Suprapubic skin (tissue), 4 donors: ENCODE data around the gene CDCA5. TPM values are rescaled to one million over a fixed set of nuclear protein-coding genes. Genes with fewer than 3 reads are reported as not detected.

ENCODE experiments used
- DNase-seq, 2 donors: peaks; one replicate each; pipeline ENCODE4 v3.0.0-alpha.2; 2019; ENCODE audit warnings: low spot score in 2 of 2
- H3K27ac ChIP-seq: fragments of 200-600 bp; sonication (generic); one replicate; pipeline ENCODE4 v1.5.1; 2019
- H3K27me3 ChIP-seq: fragments of 200-600 bp; sonication (generic); one replicate; pipeline ENCODE4 v1.5.1; 2019
- H3K36me3 ChIP-seq: fragments of 200-600 bp; sonication (generic); one replicate; pipeline ENCODE4 v1.5.1; 2019
- H3K4me1 ChIP-seq: fragments of 200-600 bp; sonication (generic); one replicate; pipeline ENCODE4 v1.5.1; 2019
- H3K4me3 ChIP-seq: fragments of 200-600 bp; sonication (generic); one replicate; pipeline ENCODE4 v1.5.1; 2019; ENCODE audit warnings: mild to moderate bottlenecking
- H3K9me3 ChIP-seq: fragments of 200-600 bp; sonication (generic); one replicate; pipeline ENCODE4 v1.5.1; 2019
- CTCF ChIP-seq, 2 donors: fragments of 200-600 bp in 1 of 2; fragments of 450-650 bp in 1 of 2; sonication (generic) in 1 of 2; IDR thresholded peaks; one replicate each; pipeline ENCODE4 v1.5.1; 2016 to 2019; ENCODE audit warnings: antibody characterized with exemption in 2 of 2, mild to moderate bottlenecking in 1 of 2, moderate library complexity in 1 of 2
- EP300 ChIP-seq: sonication (generic); formaldehyde crosslinking; IDR thresholded peaks from one replicate; pipeline ENCODE4 v1.6.1; 2017; ENCODE audit warnings: antibody characterized with exemption
- POLR2A ChIP-seq, 2 donors: fragments of 450-650 bp; IDR thresholded peaks; one replicate each; pipeline ENCODE4 v1.6.1; 2017; ENCODE audit warnings: antibody characterized with exemption in 2 of 2, mild to moderate bottlenecking in 2 of 2, moderate library complexity in 2 of 2
- POLR2AphosphoS5 ChIP-seq, 3 donors: sonication (generic); formaldehyde crosslinking; IDR thresholded peaks; one replicate each; pipeline ENCODE4 v1.6.1; 2017; ENCODE audit warnings: antibody characterized with exemption in 3 of 3
- WGBS: methylation state at CpG from one replicate; pipeline ENCODE4 v1.1.5; 2018; 5-methylcytosine and 5-hydroxymethylcytosine counted together
- total RNA-seq, 4 donors: library from RNA; depleted of rRNA; stranded (reverse); fragments of >200 nt; gene quantifications; one replicate each; pipeline ENCODE4 v1.1.0, GENCODE V29; 2016

The CDCA5 gene
- total RNA-seq, 4 donors from 2014 or later, result 0.91 to 6.8 (median 1.4) TPM

DNA sequence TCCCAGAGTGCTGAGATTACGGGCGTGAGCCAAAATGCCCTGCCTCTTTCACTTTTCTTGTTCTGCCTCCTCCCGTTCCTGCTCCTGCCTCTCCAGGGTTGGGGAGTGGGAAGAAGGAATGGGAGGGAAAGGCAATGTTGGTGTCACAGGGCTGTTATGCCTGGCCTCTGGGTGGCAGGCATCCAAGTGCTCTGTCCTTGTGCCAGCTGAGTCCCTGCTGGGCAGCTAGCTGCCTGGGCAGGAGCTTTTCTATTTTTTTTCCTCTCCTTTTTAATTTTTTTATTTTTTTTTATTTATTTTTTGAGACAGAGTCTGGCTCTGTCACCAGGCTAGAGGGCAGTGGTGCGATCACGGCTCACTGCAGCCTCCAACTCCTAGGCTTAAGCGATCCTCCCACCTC lies 46.9 kb downstream of the CDCA5 start:
- 75% methylated on average over 6 of the region's 6 CpGs for WGBS
- H3K27me3 ChIP-seq, result no peaks in the 10 kb centered on the region
- no peaks in the 10 kb centered on the region for H3K9me3 ChIP-seq
- no peak overlapping the region for H3K4me3 ChIP-seq
- H3K36me3 ChIP-seq, result peaks cover 67% of the 10 kb centered on the region
- TF ChIP-seq CTCF (IDR thresholded peaks at IDR 0.05) (no peak), POLR2A (IDR thresholded peaks at IDR 0.05) (no peak), POLR2AphosphoS5 (IDR thresholded peaks at IDR 0.05) (no peak), EP300 (no peak)
- peaks cover 10% of the 10 kb centered on the region for H3K4me1 ChIP-seq
- no peak for DNase-seq
- H3K27ac ChIP-seq, result no peak overlapping the region

GRCh38 chr11:65035579-65035978 lies 48.3 kb downstream of the CDCA5 start:
- H3K36me3 ChIP-seq, result peaks cover 77% of the 10 kb centered on the region

GRCh38 chr11:65034423-65034822 lies 49.4 kb downstream of the CDCA5 start:
- Histone ChIP-seq H3K27ac (no peak overlapping the region), H3K27me3 (no peaks in the 10 kb centered on the region), H3K9me3 (no peaks in the 10 kb centered on the region), H3K4me1 (no peaks in the 10 kb centered on the region), H3K36me3 (peaks cover 77% of the 10 kb centered on the region), H3K4me3 (no peak overlapping the region)
- TF ChIP-seq CTCF (IDR thresholded peaks at IDR 0.05) (no peak), POLR2AphosphoS5 (IDR thresholded peaks at IDR 0.05) (no peak), EP300 (no peak)
- WGBS, result 94% methylated on average over 2 of the region's 2 CpGs
- DNase-seq, result no peak

More at GRCh38 chr11:65035579-65035978, 48.3 kb downstream of the CDCA5 start:
- WGBS, result 79% methylated on average over 9 of the region's 11 CpGs
- DNase-seq, result no peak
- Histone ChIP-seq H3K27me3 (no peaks in the 10 kb centered on the region), H3K4me3 (no peak overlapping the region), H3K9me3 (no peaks in the 10 kb centered on the region), H3K27ac (no peak overlapping the region), H3K4me1 (peaks cover 4% of the 10 kb centered on the region)
- TF ChIP-seq POLR2AphosphoS5 (IDR thresholded peaks at IDR 0.05), result no peak

- Histone ChIP-seq H3K36me3 (peaks cover 62% of the 10 kb centered on the region), H3K27me3 (no peaks in the 10 kb centered on the region), H3K4me1 (peaks cover 13% of the 10 kb centered on the region), H3K9me3 (no peaks in the 10 kb centered on the region), H3K27ac (no peak overlapping the region), H3K4me3 (no peak overlapping the region)
- no peak for DNase-seq
- 83% methylated on average over 13 of the region's 13 CpGs for whole genome bisulfite sequencing
- TF ChIP-seq CTCF (IDR thresholded peaks at IDR 0.05) (no peak), POLR2AphosphoS5 (IDR thresholded peaks at IDR 0.05) (no peak), EP300 (no peak), POLR2A (IDR thresholded peaks at IDR 0.05) (no peak)
Observed at GRCh38 chr11:65032216-65032615, 51.6 kb downstream of the CDCA5 start.

Other genes starting within 250 kb of the CDCA5 start
- 10 to 100 TPM; 42.2 to 64.9 (median 61.1) TPM for gene CDC42BPG, start 239.4 kb downstream of the CDCA5 start, total RNA-seq
- 10 to 100 TPM; 47.8 to 85.4 (median 76.8) TPM for gene EHD1, start 205.4 kb downstream of the CDCA5 start, total RNA-seq
- 10 to 100 TPM; 69.5 to 82.2 (median 76.0) TPM for gene ATG2A, start 166.8 kb downstream of the CDCA5 start, total RNA-seq
- gene PPP2R5B, start 159.4 kb downstream of the CDCA5 start, total RNA-seq, result 10 to 100 TPM; 20.1 to 38.3 (median 27.3) TPM
- not detected for gene GPHA2, start 148.1 kb downstream of the CDCA5 start, total RNA-seq
- gene MAJIN, start 111.9 kb downstream of the CDCA5 start, total RNA-seq, result not detected
- under 1 TPM in 2 of 4 donors, not detected in 2; 0.30 to 0.38 TPM for gene BATF2, start 87.1 kb downstream of the CDCA5 start, total RNA-seq
- gene ARL2, start 69.9 kb downstream of the CDCA5 start, total RNA-seq, result 10 to 100 TPM; 67.8 to 91.3 (median 87.8) TPM
- gene SNX15, start 56.6 kb downstream of the CDCA5 start, total RNA-seq, result 10 to 100 TPM; 12.1 to 30.9 (median 24.2) TPM
- gene SAC3D1, start 42.8 kb downstream of the CDCA5 start, total RNA-seq, result 10 to 100 TPM in 3 of 4 donors, 1 to 10 TPM in 1; 8.7 to 16.5 (median 12.4) TPM
- gene NAALADL1, start 25.5 kb downstream of the CDCA5 start, total RNA-seq, result 1 to 10 TPM; 2.7 to 8.3 (median 5.1) TPM
- 10 to 100 TPM; 34.1 to 58.5 (median 41.9) TPM for gene ZFPL1, start 182 bp upstream of the CDCA5 start, total RNA-seq
- gene VPS51, start 12.2 kb upstream of the CDCA5 start, total RNA-seq, result 100 to 1,000 TPM; 465 to 843 (median 596) TPM
- gene TM7SF2, start 27.8 kb upstream of the CDCA5 start, total RNA-seq, result 100 to 1,000 TPM in 2 of 4 donors, 10 to 100 TPM in 2; 76.5 to 214 (median 145) TPM
- gene ZNHIT2, start 33.7 kb upstream of the CDCA5 start, total RNA-seq, result 10 to 100 TPM in 3 of 4 donors, 1 to 10 TPM in 1; 9.0 to 23.3 (median 17.6) TPM
- gene FAU, start 38.1 kb upstream of the CDCA5 start, total RNA-seq, result 100 to 1,000 TPM; 584 to 609 (median 602) TPM
- 10 to 100 TPM; 48.0 to 68.5 (median 61.7) TPM for gene MRPL49, start 38.3 kb upstream of the CDCA5 start, total RNA-seq
- gene SYVN1, start 50.5 kb upstream of the CDCA5 start, total RNA-seq, result 10 to 100 TPM; 52.7 to 61.2 (median 56.9) TPM
- not detected for gene SPDYC, start 86.2 kb upstream of the CDCA5 start, total RNA-seq
- gene CAPN1, start 97.9 kb upstream of the CDCA5 start, total RNA-seq, result 100 to 1,000 TPM; 467 to 627 (median 561) TPM
- 10 to 100 TPM in 1 of 4 donors, 1 to 10 TPM in 3; 4.5 to 19.7 (median 7.3) TPM for gene POLA2, start 177.9 kb upstream of the CDCA5 start, total RNA-seq
- gene CDC42EP2, start 230.8 kb upstream of the CDCA5 start, total RNA-seq, result 1 to 10 TPM; 1.9 to 8.3 (median 5.7) TPM
- gene DPF2, start 249.8 kb upstream of the CDCA5 start, total RNA-seq, result 10 to 100 TPM; 17.8 to 35.8 (median 27.4) TPM